Measurements from ENCODE around the gene GNLY.

The GNLY gene

DNA sequence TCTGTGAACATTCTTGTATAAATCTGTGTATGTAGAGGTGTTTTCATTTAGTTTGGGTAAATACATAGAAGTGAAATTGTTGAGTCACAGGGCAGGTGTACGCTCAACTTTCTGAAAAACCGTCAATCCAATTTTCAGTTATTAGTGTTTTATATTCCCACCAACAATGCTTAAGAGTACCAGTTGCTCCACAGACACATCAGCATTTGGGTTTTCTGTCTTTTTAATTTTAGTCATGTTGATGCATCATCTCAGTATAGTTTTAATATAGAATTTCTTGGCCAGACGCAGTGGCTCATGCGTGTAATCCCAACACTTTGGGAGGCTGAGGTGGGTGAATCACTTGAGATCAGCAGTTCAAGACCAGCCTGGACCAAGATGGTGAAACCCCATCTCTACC is 3.2 kb upstream of the GNLY start:
- Mint-ChIP-seq H3K27ac (no peak overlapping the region), H3K9me3 (no peaks in the 10 kb centered on the region), H3K4me3 (no peak overlapping the region), H3K36me3 (ENCODE audit: low read depth) (no peaks in the 10 kb centered on the region), H3K4me1 (peaks cover 16% of the 10 kb centered on the region), H3K27me3 (no peaks in the 10 kb centered on the region)
- DNase-seq (no peak), ATAC-seq (no peak)

GRCh38 chr2:85692039-85692645 is 2.0 kb upstream of the GNLY start:
- H3K4me3 Mint-ChIP-seq: no peak overlapping the region
- H3K27ac Mint-ChIP-seq: peak overlapping the region; percentile 49
- peak; percentile 47 for ATAC-seq
- H3K9me3 Mint-ChIP-seq: no peaks in the 10 kb centered on the region
- peaks cover 16% of the 10 kb centered on the region for H3K4me1 Mint-ChIP-seq
- no peaks in the 10 kb centered on the region for H3K36me3 Mint-ChIP-seq (ENCODE audit: low read depth)
- H3K27me3 Mint-ChIP-seq: no peaks in the 10 kb centered on the region
- DNase-seq: no peak

DNA sequence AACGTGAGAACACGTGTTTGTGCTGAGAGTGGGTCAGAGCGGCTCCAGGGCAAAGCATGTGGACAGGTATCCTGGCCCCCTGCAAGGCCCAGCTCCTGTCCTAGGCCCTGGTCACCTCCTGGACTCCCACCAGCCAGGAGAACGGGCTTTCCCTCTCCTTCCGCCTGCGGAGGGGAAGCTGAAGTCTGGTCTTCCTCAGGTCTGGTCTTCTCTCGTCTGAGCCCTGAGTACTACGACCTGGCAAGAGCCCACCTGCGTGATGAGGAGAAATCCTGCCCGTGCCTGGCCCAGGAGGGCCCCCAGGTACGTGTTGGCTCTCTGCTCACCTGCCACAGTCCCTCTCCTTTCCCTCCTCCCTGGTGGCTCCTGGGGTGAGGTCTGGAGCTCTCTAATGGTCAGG is 963 bp downstream of the GNLY start:
- Mint-ChIP-seq H3K36me3 (ENCODE audit: low read depth) (no peaks in the 10 kb centered on the region), H3K4me1 (peaks cover 16% of the 10 kb centered on the region), H3K27me3 (no peaks in the 10 kb centered on the region), H3K4me3 (peak overlapping the region; percentile 40), H3K9me3 (no peaks in the 10 kb centered on the region), H3K27ac (no peak overlapping the region)
- DNase-seq (no peak), ATAC-seq (no peak)

GRCh38 chr2:85695691-85696668 is 1.8 kb downstream of the GNLY start:
- no peaks in the 10 kb centered on the region for H3K9me3 Mint-ChIP-seq
- peak overlapping the region; percentile 40 for H3K4me3 Mint-ChIP-seq
- H3K4me1 Mint-ChIP-seq: peaks cover 16% of the 10 kb centered on the region
- no peaks in the 10 kb centered on the region for H3K36me3 Mint-ChIP-seq (ENCODE audit: low read depth)
- DNase-seq (no peak), ATAC-seq (no peak)
- H3K27ac Mint-ChIP-seq: peak overlapping the region; percentile 12
- no peaks in the 10 kb centered on the region for H3K27me3 Mint-ChIP-seq

- Mint-ChIP-seq H3K9me3 (no peaks in the 10 kb centered on the region), H3K4me3 (no peak overlapping the region), H3K4me1 (peaks cover 14% of the 10 kb centered on the region), H3K27ac (no peak overlapping the region), H3K27me3 (no peaks in the 10 kb centered on the region), H3K36me3 (ENCODE audit: low read depth) (no peaks in the 10 kb centered on the region)
- no peak for DNase-seq
- no peak for ATAC-seq
Measured at GRCh38 chr2:85697096-85697495, 2.9 kb downstream of the GNLY start.

DNA sequence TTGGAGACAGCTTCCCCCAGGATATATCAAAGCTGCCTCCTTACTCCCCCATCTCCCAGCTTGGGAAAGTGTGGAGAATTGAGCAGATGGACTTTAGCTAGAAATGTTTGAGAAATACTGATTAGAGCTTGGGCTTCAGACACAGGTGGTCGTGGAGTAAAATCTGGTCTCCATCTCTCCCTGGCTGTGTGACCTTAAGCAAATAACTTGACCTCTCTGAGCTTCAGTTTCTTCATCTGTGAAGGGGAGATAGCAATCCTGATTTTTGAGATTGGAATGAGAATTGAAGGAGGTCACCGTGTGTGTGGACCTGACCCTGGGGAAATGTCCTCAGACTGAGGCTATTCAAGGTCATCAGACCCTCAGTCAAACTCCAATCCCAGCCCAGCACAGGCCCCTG is 3.6 kb downstream of the GNLY start:
- H3K4me3 Mint-ChIP-seq: no peak overlapping the region
- ATAC-seq (no peak), DNase-seq (no peak)
- no peak overlapping the region for H3K27ac Mint-ChIP-seq
- no peaks in the 10 kb centered on the region for H3K9me3 Mint-ChIP-seq
- H3K36me3 Mint-ChIP-seq (ENCODE audit: low read depth): no peaks in the 10 kb centered on the region
- H3K4me1 Mint-ChIP-seq: peaks cover 18% of the 10 kb centered on the region
- H3K27me3 Mint-ChIP-seq: no peaks in the 10 kb centered on the region

GRCh38 chr2:85698184-85698879 is 4.2 kb downstream of the GNLY start:
- no peaks in the 10 kb centered on the region for H3K36me3 Mint-ChIP-seq (ENCODE audit: low read depth)
- ATAC-seq (no peak), DNase-seq (no peak)
- peaks cover 24% of the 10 kb centered on the region for H3K4me1 Mint-ChIP-seq
- no peak overlapping the region for H3K4me3 Mint-ChIP-seq
- H3K27ac Mint-ChIP-seq: no peak overlapping the region
- H3K27me3 Mint-ChIP-seq: peaks cover 2% of the 10 kb centered on the region
- H3K9me3 Mint-ChIP-seq: no peaks in the 10 kb centered on the region

- Mint-ChIP-seq H3K9me3 (no peaks in the 10 kb centered on the region), H3K27me3 (peaks cover 5% of the 10 kb centered on the region), H3K4me3 (no peak overlapping the region), H3K36me3 (ENCODE audit: low read depth) (no peaks in the 10 kb centered on the region), H3K27ac (no peak overlapping the region), H3K4me1 (peaks cover 26% of the 10 kb centered on the region)
- no peak for ATAC-seq
- DNase-seq: no peak
Measured at GRCh38 chr2:85698880-85699254, 4.7 kb downstream of the GNLY start.

- Mint-ChIP-seq H3K4me1 (peaks cover 27% of the 10 kb centered on the region), H3K4me3 (no peak overlapping the region), H3K36me3 (ENCODE audit: low read depth) (no peaks in the 10 kb centered on the region), H3K9me3 (no peaks in the 10 kb centered on the region), H3K27ac (no peak overlapping the region), H3K27me3 (peaks cover 7% of the 10 kb centered on the region)
- ATAC-seq: no peak
- DNase-seq: no peak
Measured at GRCh38 chr2:85699325-85699724, 5.2 kb downstream of the GNLY start.

DNA sequence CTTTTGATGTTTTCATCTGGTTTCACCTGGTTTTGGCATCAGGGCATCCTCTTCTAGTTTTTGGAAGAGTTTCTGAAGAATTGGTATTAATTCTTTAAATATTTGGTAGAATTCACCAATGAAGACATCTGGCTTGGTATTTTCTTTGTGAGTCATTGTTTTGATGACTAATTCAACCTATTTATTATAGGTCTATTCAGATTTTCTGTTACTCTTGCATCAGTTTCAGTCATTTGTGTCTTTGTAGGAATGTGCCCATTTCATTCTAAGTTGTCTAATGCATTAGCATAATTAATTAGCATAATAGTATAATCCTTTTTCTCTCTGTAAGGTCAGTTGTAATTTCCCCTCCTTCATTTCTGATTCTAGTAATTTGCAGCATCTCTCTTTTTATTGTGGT is 8.0 kb downstream of the GNLY start:
- Mint-ChIP-seq H3K4me1 (peaks cover 47% of the 10 kb centered on the region), H3K27ac (peak overlapping the region; percentile 16), H3K4me3 (no peak overlapping the region), H3K9me3 (no peaks in the 10 kb centered on the region), H3K27me3 (peaks cover 13% of the 10 kb centered on the region), H3K36me3 (ENCODE audit: low read depth) (no peaks in the 10 kb centered on the region)
- DNase-seq (no peak), ATAC-seq (no peak)

- no peak overlapping the region for H3K4me3 Mint-ChIP-seq
- H3K36me3 Mint-ChIP-seq (ENCODE audit: low read depth): no peaks in the 10 kb centered on the region
- DNase-seq (no peak), ATAC-seq (no peak)
- H3K27ac Mint-ChIP-seq: peak overlapping the region; percentile 16
- H3K9me3 Mint-ChIP-seq: no peaks in the 10 kb centered on the region
- H3K4me1 Mint-ChIP-seq: peaks cover 48% of the 10 kb centered on the region
- peaks cover 13% of the 10 kb centered on the region for H3K27me3 Mint-ChIP-seq
Measured at GRCh38 chr2:85702800-85703199, 8.6 kb downstream of the GNLY start.

GRCh38 chr2:85703329-85703728 is 9.2 kb downstream of the GNLY start:
- H3K4me3 Mint-ChIP-seq: no peak overlapping the region
- peaks cover 13% of the 10 kb centered on the region for H3K27me3 Mint-ChIP-seq
- peak overlapping the region; percentile 16 for H3K27ac Mint-ChIP-seq
- ATAC-seq (no peak), DNase-seq (no peak)
- peaks cover 48% of the 10 kb centered on the region for H3K4me1 Mint-ChIP-seq
- H3K9me3 Mint-ChIP-seq: no peaks in the 10 kb centered on the region
- H3K36me3 Mint-ChIP-seq (ENCODE audit: low read depth): no peaks in the 10 kb centered on the region

DNA sequence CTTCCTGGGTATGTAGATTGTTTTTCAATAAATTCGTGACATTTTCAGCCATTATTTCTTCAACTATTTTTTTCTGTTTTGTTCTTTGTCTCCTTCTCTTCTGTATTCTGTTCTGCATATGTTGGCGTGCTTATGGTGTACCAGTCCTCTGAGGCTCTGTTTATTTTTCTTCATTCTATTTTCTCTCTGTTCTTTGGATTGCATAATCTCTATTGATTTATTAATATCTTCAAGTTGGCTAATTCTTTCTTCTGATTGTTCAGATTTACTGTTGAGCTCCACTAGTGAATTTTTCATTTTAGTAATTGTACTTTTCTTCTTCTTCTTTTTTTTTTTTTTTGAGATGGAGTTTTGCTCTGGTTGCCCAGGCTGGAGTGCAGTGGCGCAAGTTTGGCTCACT is 9.9 kb downstream of the GNLY start:
- H3K9me3 Mint-ChIP-seq: no peaks in the 10 kb centered on the region
- peaks cover 13% of the 10 kb centered on the region for H3K27me3 Mint-ChIP-seq
- ATAC-seq (no peak), DNase-seq (no peak)
- peaks cover 48% of the 10 kb centered on the region for H3K4me1 Mint-ChIP-seq
- no peak overlapping the region for H3K27ac Mint-ChIP-seq
- H3K4me3 Mint-ChIP-seq: no peak overlapping the region
- no peaks in the 10 kb centered on the region for H3K36me3 Mint-ChIP-seq (ENCODE audit: low read depth)

GRCh38 chr2:85704800-85705679 is 10.9 kb downstream of the GNLY start:
- H3K4me1 Mint-ChIP-seq: peaks cover 48% of the 10 kb centered on the region
- peak overlapping the region; percentile 24 for H3K27ac Mint-ChIP-seq
- ATAC-seq (no peak), DNase-seq (no peak)
- no peaks in the 10 kb centered on the region for H3K36me3 Mint-ChIP-seq (ENCODE audit: low read depth)
- peaks cover 16% of the 10 kb centered on the region for H3K27me3 Mint-ChIP-seq
- H3K9me3 Mint-ChIP-seq: no peaks in the 10 kb centered on the region
- H3K4me3 Mint-ChIP-seq: no peak overlapping the region
